Measurements from ENCODE around the gene ATP13A1.
A peak's percentile ranks its signal among the peaks of the same experiment; 100 is the strongest.

The ATP13A1 gene

DNA sequence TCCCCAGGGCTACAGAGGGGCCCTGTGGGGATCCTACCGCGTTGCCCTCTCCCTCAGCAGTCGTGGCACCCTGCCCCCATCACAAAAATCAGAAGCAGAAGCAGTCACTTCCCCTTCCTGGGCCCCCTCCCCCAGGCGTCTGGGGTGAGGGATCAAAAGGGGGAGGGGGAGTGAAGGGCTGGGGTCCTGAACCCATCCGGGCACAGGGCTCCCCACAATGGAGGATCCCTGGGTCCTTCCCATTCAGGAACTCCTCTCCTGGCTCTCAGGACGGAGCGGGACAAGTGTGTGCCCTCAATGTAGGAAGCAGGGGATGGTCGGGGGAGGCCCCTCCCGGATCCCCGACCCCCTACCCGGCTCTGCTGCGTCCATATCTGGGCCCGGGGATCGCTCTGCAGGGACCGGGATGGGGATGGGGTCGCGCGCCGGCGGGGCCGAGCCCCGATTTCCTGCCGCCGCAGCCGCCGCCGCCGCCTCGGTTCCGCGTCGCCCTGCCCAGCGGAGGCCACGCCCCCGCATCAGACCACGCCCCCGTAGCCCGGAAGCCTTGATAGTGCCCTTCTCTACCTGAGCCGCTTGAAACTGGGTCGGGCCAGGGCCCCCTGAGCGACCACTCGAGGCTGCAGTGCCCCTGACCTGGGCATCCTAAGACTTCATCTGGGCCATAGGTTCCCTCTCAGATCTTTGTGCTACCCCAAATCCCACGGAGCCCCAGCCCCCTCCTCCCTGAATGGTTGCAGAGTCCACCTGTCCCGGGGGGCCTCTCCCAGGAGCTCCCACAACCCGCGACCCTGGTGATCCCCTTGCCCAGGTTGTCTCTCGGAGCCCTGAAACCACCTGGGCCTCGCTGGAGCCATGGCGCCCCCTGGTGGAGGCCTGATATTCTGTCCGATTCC is 20.1 kb downstream of the ATP13A1 start, which contains the start of gene GMIP:
Gene GMIP (minus strand): TSS at position 500 of the 896 bp plus-strand sequence. CDS start 128 bp downstream, at position 372.
- peak; percentile 45 for DNase-seq

DNA sequence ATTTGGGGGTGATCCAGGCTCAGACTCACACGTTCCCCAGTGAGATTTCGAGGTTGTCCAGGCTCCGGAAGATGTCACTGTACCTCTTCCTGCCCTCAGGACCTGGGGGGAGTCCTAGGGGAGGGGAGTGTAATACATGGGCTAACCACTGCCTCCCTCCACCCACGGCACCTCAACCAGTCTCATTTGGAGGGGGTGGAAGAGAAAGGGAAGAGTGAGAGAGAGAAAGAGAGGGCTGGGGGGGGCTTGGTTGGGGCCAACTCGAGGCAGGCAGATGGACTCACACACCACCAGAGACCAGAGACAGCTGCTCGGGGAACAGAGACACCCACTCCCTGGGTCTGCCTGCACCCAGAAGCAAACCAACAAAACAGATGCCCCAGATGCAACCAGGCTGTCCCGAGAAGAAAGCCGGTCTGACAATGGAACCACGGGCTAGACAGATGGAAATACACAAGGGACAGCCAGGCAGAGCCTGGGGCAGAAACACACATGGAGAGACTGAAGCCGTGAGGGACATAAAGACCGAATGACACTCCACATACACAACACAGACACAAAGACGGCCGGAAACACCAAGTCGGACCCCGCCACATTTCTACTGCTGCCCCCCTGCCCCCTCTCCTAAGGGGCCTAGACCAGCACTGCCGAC is 20.8 kb downstream of the ATP13A1 start:
- no peak for DNase-seq

DNA sequence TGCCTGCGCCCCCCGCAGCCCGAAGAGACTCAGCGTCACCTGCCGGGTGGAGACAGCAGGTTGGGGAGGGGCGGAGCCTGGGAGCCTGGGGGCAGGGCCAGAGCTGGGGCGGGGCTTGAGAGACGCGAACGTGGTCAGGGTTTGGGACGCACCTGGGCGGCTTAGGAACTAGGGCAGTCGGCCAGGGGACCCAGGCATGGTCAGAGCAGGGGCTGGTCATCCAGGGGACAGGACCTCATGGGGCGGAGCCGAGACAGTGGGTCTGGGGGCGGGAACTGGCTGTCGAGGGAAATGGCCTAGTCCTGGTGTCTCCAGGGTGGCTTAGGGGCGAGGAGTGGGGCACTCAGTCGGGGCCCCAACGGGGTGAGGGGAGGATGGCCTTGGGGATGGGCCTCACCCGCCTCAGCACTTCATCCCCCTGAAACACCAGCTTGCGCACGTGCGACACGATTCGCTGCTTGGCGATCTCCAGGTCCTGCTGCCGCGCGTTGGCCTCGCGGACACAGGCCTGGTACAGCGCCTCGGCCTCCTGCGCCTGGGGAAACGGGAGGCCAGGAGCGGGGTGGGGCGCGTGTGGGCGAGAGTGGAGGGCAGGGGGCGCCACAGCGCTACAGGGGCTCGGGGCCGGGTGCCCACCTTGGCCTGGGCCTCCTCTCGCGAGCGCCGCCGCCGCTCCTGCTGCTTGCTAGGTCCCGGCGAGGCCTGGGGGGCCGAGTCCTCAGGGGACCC is 25.8 kb downstream of the ATP13A1 start:
- no peak for DNase-seq

DNA sequence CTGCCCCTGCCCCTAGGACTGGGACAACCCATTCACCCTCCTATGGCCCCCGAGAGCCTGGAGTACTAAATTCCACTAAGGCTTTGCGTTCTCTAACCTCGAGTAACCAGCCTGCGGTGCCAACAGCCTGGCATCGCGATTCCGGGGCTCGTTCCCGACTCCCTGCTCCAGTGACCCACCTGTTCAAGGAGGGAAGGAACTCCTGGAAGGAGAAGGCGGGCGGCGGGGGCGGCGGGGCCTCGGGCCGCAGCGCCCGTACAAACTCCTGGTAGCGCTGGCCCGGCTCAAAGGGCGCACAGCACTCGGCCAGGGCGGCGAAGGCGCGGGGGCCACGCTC is 26.3 kb downstream of the ATP13A1 start:
- DNase-seq: no peak

DNA sequence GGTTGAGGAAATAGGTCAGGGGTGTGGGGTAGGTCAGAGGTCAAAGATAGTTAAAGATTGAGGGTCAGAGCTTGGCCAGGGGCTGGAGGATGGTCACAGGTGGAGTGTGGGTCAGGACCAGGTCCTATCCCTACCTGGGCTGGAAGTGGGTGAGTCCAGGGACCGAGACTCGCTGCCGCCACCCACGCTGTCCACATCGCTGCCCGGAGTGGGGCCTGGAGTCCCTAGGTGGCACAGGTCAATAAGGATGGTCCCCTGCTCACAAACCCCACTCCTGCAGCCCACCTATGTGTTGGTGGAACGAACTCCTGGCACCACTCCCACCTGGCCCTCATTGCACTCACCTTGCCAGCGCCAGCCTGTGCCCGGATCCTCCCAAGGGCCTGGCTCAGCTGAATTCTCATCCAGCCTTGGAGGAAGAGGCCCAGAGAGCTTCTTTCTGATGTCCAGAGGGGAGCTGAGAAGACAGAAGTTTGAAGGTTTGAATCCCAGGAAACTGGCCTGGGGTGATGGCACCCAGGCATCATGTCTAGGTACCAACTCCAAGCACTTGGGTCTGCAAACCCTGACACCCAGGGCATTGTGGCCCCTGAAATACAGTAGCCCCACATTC is 26.8 kb downstream of the ATP13A1 start:
- no peak for DNase-seq

DNA sequence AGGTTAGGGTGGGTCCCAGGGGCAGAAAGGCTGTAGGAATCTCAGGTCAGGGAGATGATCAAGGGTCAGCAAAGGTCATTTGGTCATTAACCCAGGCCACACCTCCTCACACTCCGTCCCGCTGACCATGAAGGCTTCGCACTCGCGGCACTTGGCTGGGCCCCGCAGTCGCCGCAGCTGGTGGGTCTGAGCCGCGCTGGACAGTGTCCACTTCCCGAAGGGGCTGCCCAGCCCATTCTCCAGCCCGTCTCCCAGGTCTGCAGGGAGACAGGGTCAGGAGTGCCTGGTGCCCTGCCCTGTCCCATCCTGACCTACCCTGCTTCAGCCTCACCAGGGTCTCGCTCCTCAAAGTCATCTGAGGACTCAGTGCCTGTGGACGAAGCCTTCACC is 28.2 kb downstream of the ATP13A1 start:
- no peak for DNase-seq

DNA sequence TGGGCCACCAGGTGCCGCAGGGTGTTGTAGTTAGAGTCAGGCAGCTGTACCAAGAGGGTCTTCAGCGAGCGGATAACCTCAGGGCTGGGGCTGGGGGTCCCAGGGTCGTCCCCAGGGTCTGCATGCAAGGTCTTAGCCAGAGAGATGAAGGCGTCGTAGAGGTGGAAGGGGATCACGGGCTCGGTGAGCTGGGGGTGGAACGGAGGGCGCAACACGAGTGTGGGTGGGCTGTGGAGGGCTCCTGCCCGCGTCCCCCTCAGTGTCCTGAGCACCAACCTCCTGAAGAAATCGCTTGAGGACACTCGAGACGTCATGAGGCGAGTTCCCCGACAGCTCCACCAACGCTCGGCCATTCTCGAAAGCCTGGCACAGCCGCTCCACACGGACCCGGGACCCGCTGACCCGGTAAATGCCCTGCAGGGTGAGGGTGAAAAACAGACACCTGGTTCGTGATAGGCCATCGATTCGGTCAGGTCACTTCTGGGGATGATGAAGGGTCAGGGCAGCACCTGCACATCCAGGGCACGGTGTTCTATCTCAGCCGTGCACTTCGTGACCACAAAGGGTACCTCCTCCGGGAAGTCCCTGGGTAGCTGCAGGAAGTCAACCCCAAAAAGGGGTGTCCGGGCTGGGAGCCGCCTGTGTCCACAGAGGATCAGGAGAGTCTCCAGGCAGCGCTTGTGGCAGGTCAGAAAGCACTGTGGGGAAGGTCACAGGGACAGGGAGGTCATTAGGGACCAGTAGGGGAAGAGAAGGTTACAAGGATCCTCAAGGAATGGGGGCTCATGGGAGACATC is 28.8 kb downstream of the ATP13A1 start:
- DNase-seq: no peak

DNA sequence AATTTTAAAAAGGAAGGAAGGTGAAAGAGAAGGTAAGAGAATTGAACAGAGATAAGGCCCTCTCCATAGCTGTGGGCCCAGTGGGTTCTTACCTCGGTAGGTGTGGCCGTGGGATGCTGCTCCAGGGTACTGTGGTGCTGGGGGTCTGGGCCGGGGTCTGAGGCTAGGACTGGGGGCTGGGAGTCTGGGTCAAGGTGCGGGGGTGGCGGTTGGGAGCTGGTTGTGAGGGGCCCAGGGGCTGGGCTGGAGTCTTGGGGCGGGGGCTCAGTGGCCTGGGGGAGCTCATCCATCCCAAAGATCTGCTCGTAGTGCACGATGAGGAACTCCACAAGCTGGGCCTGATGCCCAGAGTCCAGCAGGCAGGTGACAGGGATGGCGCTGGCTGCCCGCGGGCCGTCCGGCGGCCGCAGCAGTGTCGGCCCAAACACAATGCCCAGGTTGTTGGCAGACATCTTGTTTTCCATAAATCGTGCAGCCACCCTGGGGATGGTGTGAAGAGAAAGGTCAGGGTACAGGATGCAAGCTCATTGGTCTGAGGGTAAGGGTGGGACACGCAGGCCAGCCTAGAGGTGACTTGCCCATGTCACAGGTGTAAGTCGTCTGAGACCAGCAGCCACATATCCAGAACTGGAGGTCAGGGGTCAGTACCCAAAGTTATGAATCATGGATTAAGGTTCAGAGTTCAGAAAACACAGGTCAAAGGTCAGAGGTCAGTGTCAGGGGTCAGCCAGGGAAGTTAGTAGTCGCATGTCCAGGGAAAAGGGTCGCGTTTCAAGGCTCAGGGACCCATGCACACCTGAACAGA is 29.6 kb downstream of the ATP13A1 start:
- DNase-seq: no peak

DNA sequence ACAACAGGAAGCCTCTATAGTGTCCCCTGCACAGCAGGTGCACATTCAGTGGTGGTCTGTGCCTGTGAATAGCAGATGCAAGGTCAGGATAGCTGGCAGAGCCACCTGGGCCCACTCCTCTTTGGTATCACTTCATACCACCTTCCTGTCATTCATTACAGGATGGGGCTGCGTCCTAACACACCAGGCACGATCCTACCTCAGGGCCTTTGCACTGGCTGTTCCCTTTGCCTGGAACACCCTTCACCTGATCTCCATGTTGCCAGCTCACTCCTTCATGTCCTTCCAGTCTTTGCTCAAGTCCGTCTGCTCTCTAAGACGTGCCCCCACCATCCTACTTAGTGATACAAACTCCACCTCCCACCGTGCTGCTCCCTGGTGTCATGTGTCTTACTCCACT is 30.8 kb downstream of the ATP13A1 start:
- DNase-seq: no peak

DNA sequence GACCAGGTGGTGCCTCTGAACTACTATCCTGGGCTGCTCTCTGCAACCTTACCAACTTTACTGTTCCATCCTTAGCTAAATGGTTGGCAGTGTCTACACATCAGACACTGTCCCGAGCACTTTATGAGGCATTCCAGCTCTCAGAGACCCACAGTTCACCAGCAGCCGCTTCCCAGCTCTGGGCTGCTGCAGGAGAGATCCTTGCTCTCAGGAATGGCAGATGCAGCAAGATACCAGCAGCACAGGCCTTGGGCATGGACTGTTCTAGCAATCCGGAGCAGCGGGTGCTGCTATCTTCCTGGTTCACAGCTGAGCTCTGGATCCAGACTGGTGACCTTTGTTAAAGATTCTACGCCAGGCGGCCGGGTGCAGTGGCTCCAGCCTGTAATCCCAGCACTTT is 32.1 kb downstream of the ATP13A1 start:
- no peak for DNase-seq

DNA sequence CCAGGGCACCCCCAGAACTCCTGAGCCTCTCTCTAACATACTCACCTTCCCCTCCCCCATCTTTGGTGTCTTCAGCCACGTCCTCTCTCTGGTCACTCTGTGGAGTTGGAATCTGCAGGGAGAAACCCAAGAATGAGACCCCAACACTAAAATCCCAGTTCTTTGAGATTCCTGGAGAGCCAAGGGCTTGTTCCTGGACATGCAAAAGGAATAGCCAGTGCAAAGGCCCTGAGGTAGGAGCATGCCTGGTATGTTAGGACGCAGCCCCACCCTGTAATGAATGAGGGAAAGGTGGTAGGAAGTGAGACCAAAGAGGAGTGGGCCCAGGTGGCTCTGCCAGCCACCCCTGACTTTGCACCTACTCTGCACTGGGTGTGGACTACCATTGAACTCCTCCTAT is 33.0 kb downstream of the ATP13A1 start:
- DNase-seq: no peak

DNA sequence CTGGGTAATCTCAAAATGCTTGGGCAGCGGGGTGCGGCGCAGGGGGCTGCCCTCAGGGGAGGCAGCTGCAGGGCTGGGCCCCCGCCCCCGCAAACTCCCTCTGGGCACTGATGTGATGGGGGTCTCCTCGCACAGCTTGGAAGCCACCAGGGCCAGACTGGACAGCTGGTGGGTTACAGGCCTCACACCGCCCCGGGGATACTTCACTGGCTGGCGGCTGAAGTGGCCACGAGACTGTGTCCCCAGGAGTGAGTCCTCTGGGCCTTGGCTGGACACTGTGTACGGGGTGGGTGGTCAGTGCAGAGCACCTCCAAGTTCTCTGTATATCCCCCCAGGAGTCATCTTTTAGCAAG is 33.4 kb downstream of the ATP13A1 start:
- no peak for DNase-seq

DNA sequence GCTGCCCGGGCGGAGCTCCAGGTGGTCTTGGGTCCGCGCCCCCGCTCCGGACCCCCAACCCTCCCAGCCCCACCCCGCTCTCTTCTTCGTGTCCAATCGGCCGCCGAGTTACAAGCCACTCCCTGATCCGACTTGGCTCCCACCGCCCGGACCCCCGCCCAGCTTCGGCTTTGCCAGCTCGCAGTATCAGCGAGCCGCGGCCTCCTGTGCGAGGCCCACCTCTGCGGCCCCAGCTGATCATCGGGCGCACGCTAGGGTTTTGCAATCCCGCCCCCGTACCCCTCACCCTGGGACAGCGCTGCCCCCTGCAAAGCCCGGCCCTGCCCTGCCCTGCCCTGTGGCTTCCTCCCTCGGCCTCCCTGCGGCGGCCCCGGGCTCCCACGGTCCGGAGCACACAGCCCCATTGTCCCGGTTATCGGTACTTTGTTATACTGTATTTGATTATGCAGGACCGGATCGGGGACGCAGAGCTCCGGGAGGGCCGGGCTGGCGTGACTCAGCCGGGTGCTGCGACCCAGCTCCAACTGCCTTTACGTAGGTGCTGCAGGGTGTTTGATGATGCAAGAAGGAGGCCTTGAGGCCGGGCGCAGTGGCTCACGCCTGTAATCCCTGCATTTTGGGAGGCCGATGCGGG is 34.9 kb downstream of the ATP13A1 start:
- DNase-seq: peak; percentile 62

DNA sequence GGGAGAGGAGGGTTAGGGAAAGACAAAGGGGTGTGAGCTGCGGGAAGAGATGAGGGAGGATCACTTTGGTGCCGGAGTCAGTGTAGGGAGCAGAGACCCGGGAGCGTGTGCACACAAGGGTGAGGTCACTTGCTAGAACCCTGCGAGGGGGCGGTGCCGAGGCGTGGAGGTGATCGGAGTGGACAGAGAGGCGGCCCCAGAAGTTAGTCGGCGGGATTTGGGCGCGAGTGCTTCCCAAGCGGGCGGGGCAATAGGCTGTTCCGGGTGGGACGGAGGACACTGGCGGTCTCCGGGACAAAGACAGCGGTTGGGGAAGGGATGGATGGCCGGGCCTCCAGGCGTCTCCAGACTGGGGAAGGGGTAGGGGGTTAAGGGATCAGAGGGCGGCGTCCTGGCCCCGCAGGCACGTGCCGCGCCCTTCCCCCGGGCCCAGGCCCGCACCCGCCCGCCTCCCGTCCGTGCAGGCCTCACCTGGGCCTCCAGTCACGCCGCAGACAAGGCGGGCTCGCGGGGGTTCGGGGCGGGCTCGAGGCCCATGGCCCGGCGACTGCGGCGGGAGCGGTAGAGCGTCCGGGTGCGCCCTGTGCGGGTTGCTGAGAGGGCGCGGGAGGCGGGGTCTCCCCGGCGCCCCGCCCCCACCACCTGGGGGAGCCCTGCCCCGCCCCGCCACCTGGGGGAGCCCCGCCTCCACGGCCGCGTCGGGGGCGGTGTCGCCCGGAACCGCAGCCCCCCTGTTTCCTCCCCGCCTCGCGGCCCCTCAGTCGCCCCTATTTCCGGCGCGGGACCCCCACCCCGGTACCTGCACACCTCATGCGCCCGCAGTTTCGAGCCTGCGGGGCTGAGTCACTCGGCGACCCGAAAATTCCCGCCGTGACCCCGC is 35.6 kb downstream of the ATP13A1 start, which contains the start of gene LPAR2:
Gene LPAR2 (minus strand): TSS at position 600 of the 880 bp plus-strand sequence. CDS start 945 bp downstream, outside the sequence.
- DNase-seq: peak; percentile 9

DNA sequence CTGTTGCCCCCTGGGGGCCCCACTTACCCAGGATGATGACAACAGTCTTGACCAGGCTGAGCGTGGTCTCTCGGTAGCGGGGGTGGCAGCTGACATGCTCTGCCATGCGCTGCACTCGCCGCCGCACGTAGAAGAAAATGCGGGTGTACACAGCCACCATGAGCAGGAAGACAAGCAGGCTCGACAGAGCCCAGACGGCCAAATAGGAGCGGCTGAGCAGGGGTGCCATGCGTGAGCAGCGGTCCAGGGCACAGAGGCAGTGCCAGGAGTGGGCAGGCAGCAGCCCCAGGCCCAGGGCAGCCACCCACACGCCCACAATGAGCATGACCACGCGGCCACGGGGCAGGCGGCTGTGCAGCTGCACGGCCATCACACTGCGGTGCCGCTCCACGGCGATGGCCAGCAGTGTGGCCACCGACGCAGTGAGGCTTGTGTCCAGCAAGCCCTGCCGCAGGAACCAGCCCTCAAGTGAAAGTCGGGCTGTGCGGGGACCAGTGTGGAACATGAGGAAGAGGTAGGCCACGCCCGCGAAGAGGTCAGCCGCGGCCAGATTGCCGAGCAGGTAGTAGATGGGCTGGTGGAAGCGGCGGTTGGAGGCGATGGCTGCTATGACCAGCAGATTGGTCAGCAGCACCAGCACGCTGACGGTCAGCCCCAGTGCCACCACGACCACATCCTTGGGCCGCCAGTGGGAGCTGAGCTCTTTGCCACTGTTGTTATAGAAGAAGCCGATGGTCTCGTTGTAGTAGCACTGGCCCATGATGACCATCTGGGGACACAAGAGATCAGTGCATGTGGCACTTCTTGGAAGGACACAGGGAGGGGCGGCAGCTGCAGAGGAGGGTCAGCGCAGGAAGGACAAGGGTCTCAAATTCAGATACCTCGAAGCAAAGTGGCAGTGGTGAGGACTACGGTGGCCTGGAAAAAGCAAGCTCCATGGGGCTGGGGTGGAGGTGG is 36.7 kb downstream of the ATP13A1 start:
- no peak for DNase-seq

DNA sequence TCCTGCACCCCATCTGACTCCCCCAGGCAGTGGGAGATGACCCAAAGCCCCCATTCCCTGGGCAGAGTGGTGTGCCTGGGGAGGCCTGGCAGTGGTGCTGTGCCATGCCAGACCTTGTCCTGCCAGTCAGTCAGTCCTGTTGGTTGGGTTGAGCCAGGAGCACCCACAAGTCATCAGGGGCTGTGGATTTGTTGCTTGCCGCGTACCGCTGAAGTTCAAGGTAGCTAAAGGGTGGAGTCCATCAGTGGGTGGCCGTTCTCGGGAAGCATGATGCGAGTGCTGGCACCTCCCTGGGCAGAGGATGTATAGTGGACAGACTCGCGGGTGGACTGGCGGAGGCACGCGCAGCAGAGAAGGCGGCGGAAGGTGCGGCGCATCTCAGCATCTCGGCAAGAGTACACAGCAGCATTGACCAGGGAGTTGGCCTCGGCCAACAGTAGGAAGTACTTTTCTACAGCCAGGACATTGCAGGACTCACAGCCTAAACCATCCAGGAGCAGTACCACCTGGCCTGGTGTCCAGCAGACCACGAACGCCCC is 39.4 kb downstream of the ATP13A1 start:
- no peak for DNase-seq

DNA sequence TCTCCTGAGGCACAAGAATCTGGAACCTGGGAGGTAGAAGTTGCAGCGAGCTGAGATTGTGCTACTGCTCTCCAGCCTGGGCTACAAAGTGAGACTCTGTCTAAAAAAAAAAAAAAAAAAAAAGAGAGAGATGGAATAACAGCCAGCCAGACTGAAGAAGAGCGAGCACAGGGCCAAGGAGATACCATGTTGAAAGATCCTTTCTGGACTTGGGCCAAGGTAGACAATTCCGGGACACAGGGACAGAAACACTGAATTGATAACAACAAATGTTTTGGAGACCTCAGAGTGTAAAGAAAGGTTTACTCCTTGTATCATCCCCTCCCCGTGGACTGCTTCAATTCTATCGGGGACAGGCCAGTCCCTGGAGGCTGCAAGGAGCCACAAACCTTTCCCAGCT is 40.1 kb downstream of the ATP13A1 start:
- no peak for DNase-seq

DNA sequence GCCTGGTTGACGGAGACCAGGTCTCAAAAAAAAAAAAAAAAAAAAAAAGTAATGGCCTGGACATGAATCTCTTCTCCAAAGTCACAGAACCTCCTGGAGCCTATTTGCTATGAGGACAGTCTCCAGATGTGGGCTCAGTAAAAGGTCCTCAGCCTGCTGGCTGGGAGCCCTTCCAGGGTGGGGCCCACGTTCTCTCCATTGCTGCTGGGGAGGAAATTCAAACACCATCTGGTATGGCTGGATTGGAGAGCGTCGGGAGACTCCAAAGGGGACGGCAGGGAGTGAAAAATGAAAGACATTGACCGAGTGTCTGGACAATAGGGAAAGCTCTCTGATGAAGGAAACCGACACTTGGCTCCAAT is 43.6 kb downstream of the ATP13A1 start:
- no peak for DNase-seq
